ENCODE measurements around the gene RAC3.

RAC3 gene

GRCh38 chr17:82041144-82041814 lies 9.8 kb downstream of the RAC3 start:
- DNase-seq (ENCODE audit: low spot score): no peak

GRCh38 chr17:82042649-82043048 lies 11.2 kb downstream of the RAC3 start:
- DNase-seq (ENCODE audit: low spot score): no peak

DNA sequence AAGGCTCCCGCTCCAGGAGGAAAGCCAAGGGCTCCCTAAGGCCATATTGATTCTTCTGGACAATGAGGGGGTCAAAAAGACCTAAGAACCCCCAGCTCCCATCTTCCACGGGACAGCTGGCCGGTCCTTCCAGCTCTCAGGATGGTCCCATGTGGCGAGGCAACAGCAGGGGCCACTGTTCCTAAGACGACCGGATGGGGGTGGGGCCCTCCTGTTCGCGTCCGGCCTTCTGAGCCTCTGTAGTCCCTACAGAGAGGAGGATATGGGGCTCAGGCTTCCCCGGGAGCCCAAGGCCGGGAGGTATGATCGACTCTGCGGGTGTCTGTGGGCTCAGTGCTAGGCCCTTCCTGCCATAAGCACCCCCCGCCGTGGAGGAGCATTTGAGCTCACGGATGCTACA lies 12.0 kb downstream of the RAC3 start:
- DNase-seq (ENCODE audit: low spot score): no peak

- DNase-seq (ENCODE audit: low spot score): no peak
Measured at GRCh38 chr17:82045936-82046484, 14.5 kb downstream of the RAC3 start.

DNA sequence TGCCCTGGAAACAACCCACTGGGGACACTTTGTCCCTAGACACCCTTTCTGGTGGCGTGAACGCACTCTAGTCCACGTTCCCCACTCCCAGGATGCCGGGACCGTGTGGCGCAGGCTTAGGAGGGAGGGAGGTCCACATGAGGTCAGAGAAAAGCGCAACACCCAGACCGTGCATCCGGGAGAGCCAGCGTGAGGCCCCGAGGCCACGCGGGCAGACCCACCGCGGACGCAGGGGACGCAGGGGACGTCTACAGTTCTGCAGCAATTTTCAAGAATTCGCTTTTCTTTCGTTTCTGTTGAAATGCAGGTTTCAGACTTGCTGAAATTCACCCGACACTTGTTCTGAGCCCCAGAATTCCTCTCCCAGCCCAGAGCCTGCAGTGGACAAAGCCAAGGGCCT lies 15.4 kb downstream of the RAC3 start:
- no peak for DNase-seq (ENCODE audit: low spot score)

GRCh38 chr17:82047379-82047778 lies 15.9 kb downstream of the RAC3 start:
- no peak for DNase-seq (ENCODE audit: low spot score)

DNA sequence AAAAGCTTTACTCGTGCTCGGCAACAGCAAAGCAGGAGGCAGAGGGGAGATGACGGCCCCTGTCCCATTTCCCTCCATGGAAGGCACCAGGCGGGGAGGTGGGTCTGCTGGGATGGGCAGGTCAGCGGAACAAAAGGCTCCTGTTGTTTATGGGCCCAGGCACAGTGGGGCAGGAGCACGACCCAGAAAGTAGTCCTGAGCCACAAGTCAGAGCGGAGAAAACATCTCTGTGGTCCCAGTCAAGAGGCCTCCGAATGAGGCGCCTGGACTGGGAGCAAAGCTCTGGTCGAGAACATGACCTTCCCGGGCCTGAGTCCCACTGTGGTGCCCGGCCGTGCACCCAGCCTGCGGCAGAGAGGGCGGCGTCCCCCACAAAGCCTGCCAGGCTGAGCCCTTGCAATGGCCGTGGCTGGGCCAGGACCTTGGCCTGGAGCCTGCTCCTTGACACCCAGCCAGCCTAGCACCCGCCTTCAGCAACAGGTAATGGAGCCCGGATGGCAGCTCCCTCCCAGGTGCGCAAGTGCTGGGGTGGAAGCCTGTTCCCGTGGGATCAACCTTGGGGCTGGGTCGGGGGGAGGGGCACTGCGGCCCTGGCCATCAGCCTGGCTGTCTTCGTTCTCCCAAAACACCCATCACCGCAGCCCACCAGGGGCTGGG lies 16.6 kb downstream of the RAC3 start:
- no peak for DNase-seq (ENCODE audit: low spot score)

- DNase-seq (ENCODE audit: low spot score): no peak
Measured at GRCh38 chr17:82048571-82048971, 17.1 kb downstream of the RAC3 start.

DNA sequence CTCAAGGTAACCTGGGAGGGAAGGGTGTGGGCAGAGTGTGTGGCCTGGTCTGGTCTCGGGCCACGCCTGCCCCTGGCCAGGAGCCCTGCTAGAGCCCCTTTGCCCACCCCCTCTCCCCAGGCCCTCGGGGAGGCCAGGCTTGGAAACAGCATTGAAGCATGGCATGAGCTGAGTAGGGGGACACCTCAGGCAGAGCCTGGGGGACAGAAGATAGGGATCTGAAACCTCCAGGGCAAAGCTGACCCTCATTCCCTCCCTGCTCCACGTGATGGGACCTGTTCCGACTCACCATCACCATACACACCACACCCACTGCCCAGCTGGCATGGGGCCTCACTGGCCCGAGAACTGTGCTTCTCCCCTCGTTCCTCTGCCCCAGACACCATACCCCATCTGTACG lies 17.6 kb downstream of the RAC3 start:
- DNase-seq (ENCODE audit: low spot score): no peak

DNA sequence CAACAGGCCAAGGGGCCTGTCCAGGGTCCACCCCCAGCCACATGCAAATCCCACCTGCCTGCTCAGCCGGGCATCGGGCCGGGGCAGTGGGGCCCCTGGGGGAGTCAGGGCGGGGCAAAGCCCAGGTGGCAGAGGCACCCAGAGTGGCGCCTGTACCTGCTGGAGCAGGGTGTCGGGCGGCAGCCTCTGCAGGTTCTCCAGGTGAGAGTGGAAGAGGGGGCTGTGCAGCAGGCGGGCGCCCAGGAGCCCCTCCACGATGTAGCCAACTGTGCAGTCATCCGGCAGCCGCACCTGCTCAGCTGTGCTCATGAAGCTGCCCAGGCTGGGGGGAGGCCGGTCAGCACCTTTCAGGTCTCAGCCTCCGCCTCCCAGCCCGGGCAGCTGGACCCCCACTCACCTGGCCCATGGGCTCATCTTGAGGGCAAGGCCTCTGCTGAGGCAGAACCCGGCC lies 18.1 kb downstream of the RAC3 start:
- no peak for DNase-seq (ENCODE audit: low spot score)

DNA sequence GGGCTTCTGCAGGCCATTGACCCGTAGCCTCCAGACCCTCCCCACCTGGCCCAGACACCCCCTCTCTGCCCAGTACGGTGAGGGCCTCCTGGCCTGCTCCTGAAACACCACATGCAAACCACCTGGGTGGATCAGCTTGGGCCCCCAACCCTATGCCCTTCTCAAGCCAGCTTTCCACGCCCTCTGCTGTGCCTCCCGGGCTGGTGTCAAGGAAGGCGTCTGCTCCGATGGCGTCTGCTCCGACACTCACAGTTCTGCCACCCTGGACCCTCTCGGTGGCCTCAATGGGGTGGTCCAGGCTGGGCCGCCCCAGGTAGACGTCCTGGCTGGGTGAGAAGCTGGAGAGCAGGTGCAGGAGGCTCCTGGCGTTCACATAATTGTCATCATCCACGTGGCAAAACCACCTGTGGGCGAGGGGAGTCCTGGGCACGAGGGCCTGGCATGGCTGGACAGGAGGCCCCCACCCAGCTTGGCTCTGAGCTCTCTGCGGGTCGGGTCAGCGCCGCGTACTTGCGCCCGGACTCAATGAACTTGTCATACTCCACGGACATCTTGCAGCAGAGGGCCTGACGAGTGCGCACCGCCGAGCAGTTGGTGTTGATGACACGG lies 18.8 kb downstream of the RAC3 start:
- DNase-seq (ENCODE audit: low spot score): no peak

DNA sequence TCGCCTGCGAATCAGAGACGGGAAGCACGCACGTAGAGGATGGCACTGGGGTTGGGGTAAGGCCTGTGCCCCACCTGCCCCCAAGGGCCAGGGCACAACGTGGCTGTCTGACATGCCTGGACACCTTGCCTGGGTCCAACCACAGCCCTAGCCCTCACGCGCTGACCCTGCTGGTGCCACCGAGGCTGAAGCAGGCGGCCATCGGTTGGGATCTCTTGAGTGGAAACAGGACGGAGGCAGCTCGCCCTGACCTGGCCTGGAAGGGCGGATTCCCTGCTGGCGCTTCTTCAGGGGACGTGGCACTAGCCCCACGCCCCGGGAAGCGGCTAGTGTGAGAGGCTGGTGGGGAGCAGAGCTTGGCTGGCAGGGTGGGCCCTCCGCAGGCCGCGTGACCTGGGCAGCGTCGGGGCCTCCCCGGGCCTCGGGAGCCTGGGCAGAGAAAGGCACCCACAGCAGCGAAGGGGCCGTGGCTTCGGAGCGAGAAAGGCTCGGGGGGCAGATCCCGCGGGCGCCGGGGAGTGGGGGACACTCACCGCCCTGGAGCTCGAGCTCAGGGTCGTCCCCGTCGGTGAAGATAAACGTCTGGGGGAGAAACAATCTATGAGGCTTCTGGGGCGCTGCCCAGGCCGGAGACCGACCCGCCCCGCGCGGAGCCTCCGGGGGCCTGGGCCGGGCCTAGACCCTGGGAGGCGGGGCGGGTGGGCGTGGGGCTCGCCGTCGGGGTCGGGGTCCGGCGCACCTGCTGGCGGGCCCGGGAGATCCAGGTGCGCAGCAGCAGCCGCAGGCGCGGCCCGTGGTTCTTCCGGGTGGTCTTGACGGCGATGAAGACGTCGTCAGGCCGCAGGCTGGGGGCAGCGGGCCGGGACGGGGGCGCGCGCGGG lies 19.5 kb downstream of the RAC3 start:
- no peak for DNase-seq (ENCODE audit: low spot score)

- DNase-seq (ENCODE audit: low spot score): peak; percentile 76
Measured at GRCh38 chr17:82051776-82052637, 20.5 kb downstream of the RAC3 start, which contains the start of the genes GPS1 and RFNG. TSS of gene GPS1 (plus strand) at chr17:82051898. CDS start at chr17:82051932, 34 bp downstream. TSS of gene RFNG (minus strand) at chr17:82051811. CDS start at chr17:82051766, 45 bp downstream.

DNA sequence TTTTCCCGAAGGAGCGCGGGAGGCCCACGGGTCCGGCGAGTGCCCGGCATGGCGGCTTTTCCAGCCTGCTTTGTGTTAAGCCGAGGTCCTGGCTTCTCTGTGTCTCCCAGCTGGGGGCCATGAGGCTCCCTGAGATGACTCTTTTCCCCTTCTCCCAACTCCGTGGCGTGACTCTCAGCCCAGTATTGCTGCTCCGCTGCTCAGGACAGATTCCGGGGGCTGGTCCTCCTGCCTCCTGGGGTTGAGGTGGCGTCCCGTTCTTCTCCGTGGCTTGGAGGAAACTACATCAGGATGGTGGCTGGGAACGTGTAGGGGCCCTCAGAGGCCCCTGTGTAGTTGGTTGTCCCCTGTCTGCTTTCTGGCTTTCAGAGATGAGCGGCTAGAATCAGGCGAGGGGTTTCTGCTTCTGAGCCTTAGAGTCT lies 21.2 kb downstream of the RAC3 start:
- DNase-seq (ENCODE audit: low spot score): no peak

- no peak for DNase-seq (ENCODE audit: low spot score)
Measured at GRCh38 chr17:82053130-82053529, 21.7 kb downstream of the RAC3 start.

GRCh38 chr17:82053556-82054263 lies 22.2 kb downstream of the RAC3 start:
- DNase-seq (ENCODE audit: low spot score): no peak

DNA sequence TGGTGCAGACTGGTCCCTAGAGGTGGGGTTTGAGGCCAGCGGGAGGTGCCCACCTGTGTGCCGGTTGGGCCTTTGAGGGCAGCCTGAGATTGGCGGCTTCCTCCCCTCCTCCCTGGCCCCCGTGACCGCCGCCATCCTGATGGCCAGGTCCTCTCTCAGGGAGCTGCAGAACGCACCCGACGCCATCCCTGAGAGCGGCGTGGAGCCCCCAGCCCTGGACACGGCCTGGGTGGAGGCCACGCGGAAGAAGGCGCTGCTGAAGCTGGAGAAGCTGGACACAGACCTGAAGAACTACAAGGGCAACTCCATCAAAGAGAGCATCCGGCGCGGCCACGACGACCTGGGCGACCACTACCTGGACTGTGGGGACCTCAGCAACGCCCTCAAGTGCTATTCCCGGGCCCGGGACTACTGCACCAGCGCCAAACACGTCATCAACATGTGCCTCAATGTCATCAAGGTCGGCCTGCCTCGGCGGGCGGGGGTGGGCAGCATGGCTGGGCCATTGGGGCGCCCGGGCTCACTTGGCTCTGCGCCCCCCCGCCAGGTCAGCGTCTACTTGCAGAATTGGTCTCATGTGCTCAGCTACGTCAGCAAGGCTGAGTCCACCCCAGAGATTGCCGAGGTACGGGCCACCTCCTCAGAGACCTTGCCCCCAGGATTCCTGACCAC lies 23.0 kb downstream of the RAC3 start:
- no peak for DNase-seq (ENCODE audit: low spot score)

- DNase-seq (ENCODE audit: low spot score): no peak
Measured at GRCh38 chr17:82055023-82055964, 23.8 kb downstream of the RAC3 start.

Measured in putamen (tissue), 1 donor.